H9 (cell line): ENCODE data around the gene CCL24. TPM values are rescaled to one million over a fixed set of nuclear protein-coding genes. Genes with fewer than 3 reads are reported as not detected.

ENCODE experiments used
- DNase-seq: peaks from one replicate; pipeline ENCODE4 v3.0.0-alpha.2; 2017
- H2AFZ ChIP-seq: one replicate; pipeline ENCODE4 v1.6.1; 2013; ENCODE audit warnings: mild to moderate bottlenecking, low read length, control low read depth, moderate library complexity
- H2AK5ac ChIP-seq: 2 replicates; pipeline ENCODE4 v1.6.1; 2013; ENCODE audit warnings: low read length, control low read depth, mixed read lengths; ENCODE audit not compliant: insufficient read length
- H2BK120ac ChIP-seq: one replicate; pipeline ENCODE4 v1.6.1; 2013; ENCODE audit warnings: low read depth, mild to moderate bottlenecking, low read length, control low read depth, inconsistent platforms; ENCODE audit not compliant: poor library complexity, severe bottlenecking
- H2BK12ac ChIP-seq: 2 replicates; pipeline ENCODE4 v1.6.1; 2013; ENCODE audit warnings: low read length, control low read depth, mixed read lengths, low read depth; ENCODE audit not compliant: insufficient read length
- H2BK15ac ChIP-seq: 2 replicates; pipeline ENCODE4 v1.6.1; 2013; ENCODE audit warnings: low read depth, low read length, control low read depth
- H2BK20ac ChIP-seq: one replicate; pipeline ENCODE4 v1.6.1; 2013; ENCODE audit warnings: low read depth, mild to moderate bottlenecking, low read length, control low read depth, inconsistent platforms; ENCODE audit not compliant: poor library complexity, severe bottlenecking
- H2BK5ac ChIP-seq: 2 replicates; pipeline ENCODE4 v1.6.1; 2013; ENCODE audit warnings: low read length, control low read depth, mixed read lengths; ENCODE audit not compliant: insufficient read length
- H3K14ac ChIP-seq: 2 replicates; pipeline ENCODE4 v1.6.1; 2013; ENCODE audit warnings: low read length, control low read depth; ENCODE audit not compliant: insufficient read depth
- H3K18ac ChIP-seq: 2 replicates; pipeline ENCODE4 v1.6.1; 2013; ENCODE audit warnings: low read depth, mild to moderate bottlenecking, mixed read lengths, low read length, control low read depth; ENCODE audit not compliant: insufficient read length
- H3K23ac ChIP-seq: 2 replicates; pipeline ENCODE4 v1.6.1; 2013; ENCODE audit warnings: low read length, control low read depth, mixed read lengths, low read depth; ENCODE audit not compliant: insufficient read length
- H3K23me2 ChIP-seq: 2 replicates; pipeline ENCODE4 v1.6.1; 2013; ENCODE audit warnings: low read depth, mild to moderate bottlenecking, mixed read lengths, low read length, control low read depth; ENCODE audit not compliant: insufficient read length, poor library complexity, severe bottlenecking
- H3K27ac ChIP-seq: 2 replicates; pipeline ENCODE4 v1.5.1; 2013; ENCODE audit warnings: low read length, control low read depth, mixed read lengths, low read depth; ENCODE audit not compliant: insufficient read length
- H3K27me3 ChIP-seq: 2 replicates; pipeline ENCODE4 v1.6.1; 2013; ENCODE audit warnings: low read length, control low read depth, inconsistent platforms; ENCODE audit not compliant: insufficient read depth
- H3K4ac ChIP-seq: 2 replicates; pipeline ENCODE4 v1.6.1; 2013; ENCODE audit warnings: low read depth, mild to moderate bottlenecking, control low read depth, inconsistent platforms, low read length, moderate library complexity
- H3K4me1 ChIP-seq: 2 replicates; pipeline ENCODE4 v1.6.1; 2013; ENCODE audit warnings: low read length, control low read depth, inconsistent platforms; ENCODE audit not compliant: insufficient read depth
- H3K4me2 ChIP-seq: 2 replicates; pipeline ENCODE4 v1.6.1; 2013; ENCODE audit warnings: low read length, control low read depth, mixed read lengths; ENCODE audit not compliant: insufficient read length, insufficient read depth
- H3K56ac ChIP-seq: 2 replicates; pipeline ENCODE4 v1.6.1; 2013; ENCODE audit warnings: low read depth, mild to moderate bottlenecking, mixed read lengths, low read length, control low read depth; ENCODE audit not compliant: insufficient read length
- H3K79me1 ChIP-seq: 2 replicates; pipeline ENCODE4 v1.6.1; 2013; ENCODE audit warnings: low read depth, mild to moderate bottlenecking, moderate library complexity, low read length, control low read depth, inconsistent platforms; ENCODE audit not compliant: insufficient read depth, poor library complexity, severe bottlenecking
- H3K79me2 ChIP-seq: 2 replicates; pipeline ENCODE4 v1.6.1; 2013; ENCODE audit warnings: low read length, control low read depth, inconsistent platforms; ENCODE audit not compliant: insufficient read depth
- H3K9ac ChIP-seq: 2 replicates; pipeline ENCODE4 v1.6.1; 2013; ENCODE audit warnings: low read length, control low read depth, mixed read lengths; ENCODE audit not compliant: insufficient read length; ENCODE audit errors: extremely low read depth
- H3K9me3 ChIP-seq: one replicate; pipeline ENCODE4 v1.6.1; 2013; ENCODE audit warnings: low read depth, low read length, inconsistent platforms; ENCODE audit not compliant: control insufficient read depth
- H3T11ph ChIP-seq: one replicate; pipeline ENCODE4 v1.6.1; 2013; ENCODE audit warnings: mild to moderate bottlenecking, low read length, control low read depth, inconsistent platforms
- H4K20me1 ChIP-seq: one replicate; pipeline ENCODE4 v1.6.1; 2013; ENCODE audit not compliant: control insufficient read depth, insufficient read length, insufficient read depth
- H4K5ac ChIP-seq: 2 replicates; pipeline ENCODE4 v1.6.1; 2013; ENCODE audit warnings: low read depth, mild to moderate bottlenecking, mixed read lengths, low read length, control low read depth; ENCODE audit not compliant: insufficient read length
- H4K8ac ChIP-seq: replicated peaks from 2 replicates; pipeline ENCODE4 v1.6.1; 2013; ENCODE audit warnings: low read length, control low read depth, mixed read lengths, low read depth; ENCODE audit not compliant: insufficient read length
- H4K91ac ChIP-seq: 2 replicates; pipeline ENCODE4 v1.6.1; 2013; ENCODE audit warnings: low read depth, mild to moderate bottlenecking, moderate library complexity, mixed read lengths, low read length, control low read depth; ENCODE audit not compliant: insufficient read length
- H3K27ac Mint-ChIP-seq, 3 experiments: 2 replicates in 2 of 3; 3 replicates in 1 of 3; pipeline ENCODE4 v1.8.0; 2020 to 2021; ENCODE audit warnings: mixed read lengths in 3 of 3, mild to moderate bottlenecking in 1 of 3, moderate library complexity in 1 of 3
- H3K27me3 Mint-ChIP-seq: 2 replicates; pipeline ENCODE4 v1.8.0; 2021; ENCODE audit warnings: low read depth, mild to moderate bottlenecking, moderate library complexity, mixed read lengths
- H3K36me3 Mint-ChIP-seq, 3 experiments: 2 replicates in 2 of 3; 3 replicates in 1 of 3; pipeline ENCODE4 v1.8.0; 2020 to 2021; ENCODE audit warnings: low read depth in 3 of 3, mixed read lengths in 3 of 3; ENCODE audit not compliant: insufficient read depth in 1 of 3
- H3K4me1 Mint-ChIP-seq, 2 experiments: 2 replicates each; pipeline ENCODE4 v1.8.0; 2020; ENCODE audit warnings: mixed read lengths in 2 of 2
- H3K4me3 Mint-ChIP-seq, 2 experiments: 2 replicates in 1 of 2; 3 replicates in 1 of 2; pipeline ENCODE4 v1.8.0; 2020 to 2021; ENCODE audit warnings: mild to moderate bottlenecking in 2 of 2, mixed read lengths in 2 of 2, moderate library complexity in 1 of 2
- H3K9me3 Mint-ChIP-seq, 2 experiments: 2 replicates in 1 of 2; 3 replicates in 1 of 2; pipeline ENCODE4 v1.8.0; 2020; ENCODE audit warnings: mild to moderate bottlenecking in 2 of 2, mixed read lengths in 2 of 2, moderate library complexity in 1 of 2
- CTCF ChIP-seq: fragments of 200-600 bp; sonication (generic); conservative IDR thresholded peaks from 3 replicates; pipeline ENCODE4 v1.8.0; 2021; ENCODE audit warnings: antibody characterized with exemption, mild to moderate bottlenecking
- WGBS: extraction: QIAGEN DNeasy Blood & Tissue Kit; methylation state at CpG from one replicate; pipeline ENCODE4 v1.1.7; 2013; ENCODE audit warnings: missing lambda C conversion rate, low lambda C conversion rate, mixed read lengths; ENCODE audit not compliant: insufficient read length; ENCODE audit errors: extremely low coverage; 5-methylcytosine and 5-hydroxymethylcytosine counted together
- total RNA-seq: library from RNA; stranded (reverse); gene quantifications from 2 replicates; pipeline ENCODE4 v1.2.1, GENCODE V29; 2021

The CCL24 gene
- total RNA-seq, 1 experiment from 2014 or later: not detected

GRCh38 chr7:75861636-75862035 lies 48.0 kb upstream of the CCL24 start:
- no peak for TF ChIP-seq CTCF
- H3K4me3 Mint-ChIP-seq: no peak overlapping the region

More at GRCh38 chr7:75861636-75862035, 48.0 kb upstream of the CCL24 start:
- H4K5ac ChIP-seq: no peak overlapping the region
- no peak overlapping the region for H2AFZ ChIP-seq
- no peak overlapping the region for H3K14ac ChIP-seq
- H3K79me1 ChIP-seq: no peaks in the 10 kb centered on the region
- H4K20me1 ChIP-seq: no peaks in the 10 kb centered on the region
- no peak overlapping the region for H3K4me2 ChIP-seq
- H4K91ac ChIP-seq: no peak overlapping the region
- no peak overlapping the region for H2BK15ac ChIP-seq
- no peak overlapping the region for H2BK5ac ChIP-seq
- no peak overlapping the region for H3K18ac ChIP-seq
- no peak overlapping the region for H3K9ac ChIP-seq
- H3K4me1 ChIP-seq: no peaks in the 10 kb centered on the region
- H3K23ac ChIP-seq: no peak overlapping the region
- 0 out of 4 replicates have a peak, but pooled peaks cover 2 to 4% of the 10 kb centered on the region in 2 experiments for H3K4me1 Mint-ChIP-seq
- no peak overlapping the region for H3K27ac Mint-ChIP-seq
- no peaks in the 10 kb centered on the region for H3K27me3 ChIP-seq
- no peak overlapping the region for H3K4ac ChIP-seq
- H2BK12ac ChIP-seq: no peak overlapping the region
- no peak overlapping the region for H3K27ac ChIP-seq
- H3K79me2 ChIP-seq: no peaks in the 10 kb centered on the region
- H2AK5ac ChIP-seq: no peak overlapping the region
- H4K8ac ChIP-seq: no peak overlapping the region
- no peaks in the 10 kb centered on the region for H3K9me3 ChIP-seq
- no CpG with 5 or more reads among the region's 4 CpGs for WGBS
- H2BK20ac ChIP-seq: no peak overlapping the region
- no peak overlapping the region for H3K56ac ChIP-seq
- H3K36me3 Mint-ChIP-seq: no peaks in the 10 kb centered on the region
- no peaks in the 10 kb centered on the region for H3K23me2 ChIP-seq
- H3T11ph ChIP-seq: no peak overlapping the region
- H2BK120ac ChIP-seq: no peak overlapping the region
- H3K27me3 Mint-ChIP-seq: peaks cover 6% of the 10 kb centered on the region
- no peaks in the 10 kb centered on the region for H3K9me3 Mint-ChIP-seq
- no peak for DNase-seq
